Neural cell (in vitro differentiated cells): Measurements from ENCODE around the gene FAM72A. TPM values are rescaled to one million over a fixed set of nuclear protein-coding genes. Genes with fewer than 3 reads are reported as not detected.

Experiments
- H2AFZ ChIP-seq: fragments of 200-600, 300-800 bp; sonication (generic), shearing (Covaris generic); 2 replicates; pipeline ENCODE4 v1.6.0; 2014; ENCODE audit warnings: low read depth, mild to moderate bottlenecking, antibody characterized with exemption, low read length, moderate library complexity
- H3F3A ChIP-seq: fragments of 200-600 bp; shearing (Covaris generic); 2 replicates; pipeline ENCODE4 v1.6.1; 2016; ENCODE audit warnings: mild to moderate bottlenecking, moderate library complexity, mixed read lengths, antibody characterized with exemption, low read length; ENCODE audit not compliant: insufficient read depth, poor library complexity, severe bottlenecking
- H3K27ac ChIP-seq: fragments of 200-600, 300-800 bp; sonication (generic), shearing (Covaris generic); 2 replicates; pipeline ENCODE4 v1.5.1; 2014; ENCODE audit warnings: mild to moderate bottlenecking, low read length, moderate library complexity
- H3K27me3 ChIP-seq: fragments of 300-800, 200-600 bp; sonication (generic), shearing (Covaris generic); 2 replicates; pipeline ENCODE4 v1.6.0; 2014; ENCODE audit warnings: mild to moderate bottlenecking, low read depth, low read length, moderate library complexity; ENCODE audit not compliant: insufficient read depth
- H3K36me3 ChIP-seq: fragments of 300-800, 200-600 bp; sonication (generic), shearing (Covaris generic); 2 replicates; pipeline ENCODE4 v1.5.1; 2014; ENCODE audit warnings: mild to moderate bottlenecking, antibody characterized with exemption, low read length, moderate library complexity; ENCODE audit not compliant: insufficient read depth
- H3K4me2 ChIP-seq: fragments of 300-800, 200-600 bp; sonication (generic), shearing (Covaris generic); 2 replicates; pipeline ENCODE4 v1.6.0; 2014; ENCODE audit warnings: mild to moderate bottlenecking, low read length
- H3K4me3 ChIP-seq: fragments of 300-800, 200-600 bp; sonication (generic), shearing (Covaris generic); 2 replicates; pipeline ENCODE4 v1.5.1; 2014; ENCODE audit warnings: mild to moderate bottlenecking, low read length, moderate library complexity
- H3K79me2 ChIP-seq: fragments of 200-600 bp; shearing (Covaris generic); replicated peaks from 2 replicates; pipeline ENCODE4 v1.6.0; 2014; ENCODE audit warnings: mild to moderate bottlenecking, low read length, moderate library complexity; ENCODE audit not compliant: insufficient read depth
- H3K9ac ChIP-seq: fragments of 300-800, 200-600 bp; sonication (generic), shearing (Covaris generic); 2 replicates; pipeline ENCODE4 v1.6.1; 2016; ENCODE audit warnings: mild to moderate bottlenecking, low read length, mixed read lengths
- H3K9me2 ChIP-seq: fragments of 200-600 bp; shearing (Covaris generic); 2 replicates; pipeline ENCODE4 v1.6.1; 2016; ENCODE audit warnings: mild to moderate bottlenecking, low read length, mixed read lengths; ENCODE audit not compliant: insufficient read depth
- H3K9me3 ChIP-seq: fragments of 200-600, 300-800 bp; sonication (generic), shearing (Covaris generic); 2 replicates; pipeline ENCODE4 v1.6.1; 2016; ENCODE audit warnings: mild to moderate bottlenecking, mixed run types, low read length, moderate library complexity, mixed read lengths
- H4K20me1 ChIP-seq: fragments of 200-600 bp; shearing (Covaris generic); 2 replicates; pipeline ENCODE4 v1.6.1; 2016; ENCODE audit warnings: mild to moderate bottlenecking, mixed run types; ENCODE audit not compliant: insufficient read depth
- EP300 ChIP-seq: fragments of 450-650 bp; conservative IDR thresholded peaks from 2 replicates; pipeline ENCODE4 v1.6.1; 2014; ENCODE audit warnings: antibody characterized with exemption, mild to moderate bottlenecking, moderate library complexity; ENCODE audit not compliant: poor library complexity, severe bottlenecking
- EZH2 ChIP-seq: fragments of 200-600, 300-800 bp; shearing (Covaris generic), sonication (generic); IDR thresholded peaks from 2 replicates; pipeline ENCODE4 v1.6.1; 2014; ENCODE audit warnings: antibody characterized with exemption, low read length, borderline replicate concordance, mild to moderate bottlenecking; ENCODE audit not compliant: insufficient read depth, poor library complexity, severe bottlenecking
- MXI1 ChIP-seq: fragments of 450-650 bp; conservative IDR thresholded peaks from 2 replicates; pipeline ENCODE4 v1.6.1; 2014; ENCODE audit warnings: antibody characterized with exemption, mild to moderate bottlenecking; ENCODE audit not compliant: poor library complexity, severe bottlenecking
- POLR2AphosphoS5 ChIP-seq: IDR thresholded peaks from 2 replicates; pipeline ENCODE4 v1.6.1; 2012
- RAD21 ChIP-seq: fragments of 450-650 bp; conservative IDR thresholded peaks from 2 replicates; pipeline ENCODE4 v1.6.1; 2014; ENCODE audit warnings: antibody characterized with exemption, mild to moderate bottlenecking, moderate library complexity
- SMC3 ChIP-seq: fragments of 450-650 bp; conservative IDR thresholded peaks from 2 replicates; pipeline ENCODE4 v1.6.1; 2014; ENCODE audit warnings: antibody characterized with exemption, mild to moderate bottlenecking, moderate library complexity; ENCODE audit not compliant: poor library complexity
- TAF1 ChIP-seq: IDR thresholded peaks from 2 replicates; pipeline ENCODE4 v1.6.1; 2012; ENCODE audit warnings: low read depth
- polyA plus RNA-seq: library from polyadenylated mRNA; depleted of rRNA; stranded (reverse); fragments of >200 nt; gene quantifications from 2 replicates; pipeline ENCODE4 v1.2.3, GENCODE V29; 2014
- TF ChIP-seq, protein P1 (sequence below): fragments of 450-650 bp; IDR thresholded peaks from 2 replicates; pipeline ENCODE4 v1.5.1; 2014; ENCODE audit warnings: antibody characterized with exemption, mild to moderate bottlenecking, moderate library complexity; ENCODE audit not compliant: poor library complexity, severe bottlenecking
- TF ChIP-seq, protein P2 (sequence below): IDR thresholded peaks from 2 replicates; pipeline ENCODE4 v1.6.1; 2012; ENCODE audit warnings: borderline replicate concordance

Gene FAM72A
- polyA plus RNA-seq, 1 donor from 2014 or later, result 2.2 TPM

DNA sequence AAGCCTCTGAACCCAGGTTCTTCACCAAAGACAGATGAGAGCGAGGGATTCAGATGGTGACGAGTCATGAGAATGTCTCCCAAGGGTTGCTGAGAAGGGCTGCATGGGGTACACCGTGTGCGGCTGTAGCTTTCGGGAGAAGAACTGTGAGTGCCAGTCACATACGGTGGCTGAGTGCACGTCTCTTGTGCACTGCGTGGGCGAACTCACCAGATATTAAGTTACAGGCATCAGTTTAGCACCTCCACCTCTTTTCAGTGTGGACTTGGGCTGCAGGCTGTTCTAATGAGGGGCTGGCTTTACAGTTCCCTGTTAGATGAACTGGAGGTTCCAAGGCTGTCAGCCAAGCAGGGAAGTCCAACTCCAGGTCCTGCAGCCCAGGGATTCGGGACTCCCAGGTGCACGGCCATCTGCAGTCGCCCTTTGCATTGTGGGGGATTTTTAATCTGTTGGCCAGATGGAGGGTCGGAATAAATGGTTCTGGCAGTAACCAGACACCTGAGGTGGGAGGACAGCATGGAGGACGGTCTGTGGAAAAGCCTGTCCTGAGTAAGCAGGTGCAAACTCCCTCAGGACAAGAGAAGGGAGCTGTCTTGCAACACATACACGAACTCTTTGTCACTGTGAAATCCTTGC, 59.0 kb downstream of the FAM72A start:
- TF ChIP-seq, protein P1, sequence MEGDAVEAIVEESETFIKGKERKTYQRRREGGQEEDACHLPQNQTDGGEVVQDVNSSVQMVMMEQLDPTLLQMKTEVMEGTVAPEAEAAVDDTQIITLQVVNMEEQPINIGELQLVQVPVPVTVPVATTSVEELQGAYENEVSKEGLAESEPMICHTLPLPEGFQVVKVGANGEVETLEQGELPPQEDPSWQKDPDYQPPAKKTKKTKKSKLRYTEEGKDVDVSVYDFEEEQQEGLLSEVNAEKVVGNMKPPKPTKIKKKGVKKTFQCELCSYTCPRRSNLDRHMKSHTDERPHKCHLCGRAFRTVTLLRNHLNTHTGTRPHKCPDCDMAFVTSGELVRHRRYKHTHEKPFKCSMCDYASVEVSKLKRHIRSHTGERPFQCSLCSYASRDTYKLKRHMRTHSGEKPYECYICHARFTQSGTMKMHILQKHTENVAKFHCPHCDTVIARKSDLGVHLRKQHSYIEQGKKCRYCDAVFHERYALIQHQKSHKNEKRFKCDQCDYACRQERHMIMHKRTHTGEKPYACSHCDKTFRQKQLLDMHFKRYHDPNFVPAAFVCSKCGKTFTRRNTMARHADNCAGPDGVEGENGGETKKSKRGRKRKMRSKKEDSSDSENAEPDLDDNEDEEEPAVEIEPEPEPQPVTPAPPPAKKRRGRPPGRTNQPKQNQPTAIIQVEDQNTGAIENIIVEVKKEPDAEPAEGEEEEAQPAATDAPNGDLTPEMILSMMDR, result no peak

DNA sequence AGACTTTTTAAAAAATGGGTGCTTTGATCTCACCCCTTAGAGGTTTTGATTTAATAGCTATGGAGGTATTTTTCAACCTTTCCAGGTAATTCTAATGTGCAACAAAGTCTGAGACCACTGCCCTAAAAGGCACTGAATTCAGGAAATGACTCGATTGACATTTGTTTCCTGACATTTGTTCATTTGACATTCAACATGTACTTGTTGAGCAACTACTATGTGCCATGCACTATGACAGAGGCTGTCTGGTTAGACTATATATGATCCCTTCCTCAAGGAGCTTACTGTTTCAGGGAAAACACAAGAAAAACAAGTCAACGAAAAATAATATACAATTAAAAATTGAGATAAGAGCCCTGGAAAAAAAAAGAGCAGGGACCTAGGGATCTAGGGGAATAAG, 59.9 kb downstream of the FAM72A start:
- Histone ChIP-seq H3F3A (no peaks in the 10 kb centered on the region), H3K4me2 (no peak overlapping the region), H3K4me3 (no peak overlapping the region), H3K9ac (no peak overlapping the region), H4K20me1 (no peaks in the 10 kb centered on the region), H3K36me3 (no peaks in the 10 kb centered on the region), H3K9me3 (peaks cover 5% of the 10 kb centered on the region), H3K79me2 (no peaks in the 10 kb centered on the region), H3K27me3 (no peaks in the 10 kb centered on the region), H2AFZ (no peak overlapping the region), H3K27ac (no peak overlapping the region), H3K9me2 (no peaks in the 10 kb centered on the region)
- TF ChIP-seq, protein P2, sequence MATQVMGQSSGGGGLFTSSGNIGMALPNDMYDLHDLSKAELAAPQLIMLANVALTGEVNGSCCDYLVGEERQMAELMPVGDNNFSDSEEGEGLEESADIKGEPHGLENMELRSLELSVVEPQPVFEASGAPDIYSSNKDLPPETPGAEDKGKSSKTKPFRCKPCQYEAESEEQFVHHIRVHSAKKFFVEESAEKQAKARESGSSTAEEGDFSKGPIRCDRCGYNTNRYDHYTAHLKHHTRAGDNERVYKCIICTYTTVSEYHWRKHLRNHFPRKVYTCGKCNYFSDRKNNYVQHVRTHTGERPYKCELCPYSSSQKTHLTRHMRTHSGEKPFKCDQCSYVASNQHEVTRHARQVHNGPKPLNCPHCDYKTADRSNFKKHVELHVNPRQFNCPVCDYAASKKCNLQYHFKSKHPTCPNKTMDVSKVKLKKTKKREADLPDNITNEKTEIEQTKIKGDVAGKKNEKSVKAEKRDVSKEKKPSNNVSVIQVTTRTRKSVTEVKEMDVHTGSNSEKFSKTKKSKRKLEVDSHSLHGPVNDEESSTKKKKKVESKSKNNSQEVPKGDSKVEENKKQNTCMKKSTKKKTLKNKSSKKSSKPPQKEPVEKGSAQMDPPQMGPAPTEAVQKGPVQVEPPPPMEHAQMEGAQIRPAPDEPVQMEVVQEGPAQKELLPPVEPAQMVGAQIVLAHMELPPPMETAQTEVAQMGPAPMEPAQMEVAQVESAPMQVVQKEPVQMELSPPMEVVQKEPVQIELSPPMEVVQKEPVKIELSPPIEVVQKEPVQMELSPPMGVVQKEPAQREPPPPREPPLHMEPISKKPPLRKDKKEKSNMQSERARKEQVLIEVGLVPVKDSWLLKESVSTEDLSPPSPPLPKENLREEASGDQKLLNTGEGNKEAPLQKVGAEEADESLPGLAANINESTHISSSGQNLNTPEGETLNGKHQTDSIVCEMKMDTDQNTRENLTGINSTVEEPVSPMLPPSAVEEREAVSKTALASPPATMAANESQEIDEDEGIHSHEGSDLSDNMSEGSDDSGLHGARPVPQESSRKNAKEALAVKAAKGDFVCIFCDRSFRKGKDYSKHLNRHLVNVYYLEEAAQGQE, result no peak
- TF ChIP-seq TAF1 (no peak), MXI1 (no peak), EZH2 (no peak), SMC3 (no peak), RAD21 (no peak), POLR2AphosphoS5 (no peak), EP300 (no peak)
- TF ChIP-seq, protein P1, result no peak

More for the DNA sequence above, 59.0 kb downstream of the FAM72A start:
- Histone ChIP-seq H3K9me3 (peaks cover 5% of the 10 kb centered on the region), H3K4me3 (no peak overlapping the region), H3K79me2 (no peaks in the 10 kb centered on the region), H3K27me3 (no peaks in the 10 kb centered on the region), H4K20me1 (no peaks in the 10 kb centered on the region), H3K4me2 (no peak overlapping the region), H2AFZ (no peak overlapping the region), H3K9ac (no peak overlapping the region), H3K27ac (no peak overlapping the region), H3K9me2 (no peaks in the 10 kb centered on the region), H3F3A (no peaks in the 10 kb centered on the region), H3K36me3 (no peaks in the 10 kb centered on the region)
